HG02884 (cell line): ENCODE data around the gene ADIPOR2.
"Not testable (repeated sequence)": the region's sequence is repeated elsewhere in the genome, so short reads cannot be mapped to it uniquely, and the experiment has no call there.

Source experiments
- ATAC-seq: cut with Tn5 transposase; IDR thresholded peaks from one replicate; pipeline ENCODE4 v1.9.1; 2021; ENCODE audit warnings: mild to moderate bottlenecking, moderate library complexity; ENCODE audit not compliant: unreplicated experiment

The ADIPOR2 gene

DNA sequence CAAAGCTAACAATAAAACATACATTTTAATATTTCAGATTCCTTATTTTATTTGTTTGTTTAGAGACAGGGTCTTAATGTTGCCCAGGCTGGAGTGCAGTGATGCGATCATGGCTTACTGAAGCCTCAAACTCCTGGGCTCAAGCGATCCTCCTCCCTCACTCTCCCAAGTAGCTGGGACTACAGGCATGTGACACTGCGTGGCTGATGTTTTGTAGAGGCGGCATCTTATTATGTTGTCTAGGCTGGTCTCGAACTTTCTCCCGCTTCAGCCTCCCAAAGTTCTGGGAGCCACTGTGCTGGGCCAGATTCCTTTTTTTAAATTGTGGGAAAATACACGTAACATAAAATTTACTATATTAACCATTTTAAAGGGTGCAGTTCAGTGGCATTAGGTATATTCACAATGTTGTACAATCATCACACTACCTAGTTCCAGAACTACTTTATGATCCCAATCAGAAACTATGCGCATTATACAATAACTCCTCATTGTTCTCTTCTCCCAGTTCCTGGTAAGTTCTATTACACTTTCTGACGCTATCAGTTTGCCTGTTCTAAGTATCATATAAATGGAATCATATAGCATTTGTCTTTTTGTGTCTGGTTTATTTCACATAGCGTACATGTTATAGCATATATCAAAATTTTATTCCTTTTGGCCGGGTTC lies 40.3 kb downstream of the ADIPOR2 start:
- no peak for ATAC-seq

DNA sequence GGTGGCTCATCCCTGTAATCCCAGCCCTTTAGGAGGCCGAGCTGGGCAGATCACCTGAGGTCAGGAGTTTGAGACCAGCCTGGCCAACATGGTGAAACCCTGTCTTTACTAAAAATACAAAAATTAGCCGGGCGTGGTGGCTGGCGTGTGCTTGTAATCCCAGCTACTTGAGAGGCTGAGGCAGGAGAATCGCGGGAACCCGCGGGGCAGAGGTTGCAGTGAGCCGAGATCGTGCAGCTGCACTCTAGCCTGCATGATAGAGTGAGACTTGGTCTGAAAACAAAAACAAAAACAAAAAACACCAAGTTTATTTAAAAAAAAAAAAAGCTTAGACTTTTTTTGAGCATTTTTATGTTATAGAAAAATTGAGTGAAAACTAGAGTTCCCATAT lies 40.8 kb downstream of the ADIPOR2 start:
- ATAC-seq = not testable (repeated sequence)

DNA sequence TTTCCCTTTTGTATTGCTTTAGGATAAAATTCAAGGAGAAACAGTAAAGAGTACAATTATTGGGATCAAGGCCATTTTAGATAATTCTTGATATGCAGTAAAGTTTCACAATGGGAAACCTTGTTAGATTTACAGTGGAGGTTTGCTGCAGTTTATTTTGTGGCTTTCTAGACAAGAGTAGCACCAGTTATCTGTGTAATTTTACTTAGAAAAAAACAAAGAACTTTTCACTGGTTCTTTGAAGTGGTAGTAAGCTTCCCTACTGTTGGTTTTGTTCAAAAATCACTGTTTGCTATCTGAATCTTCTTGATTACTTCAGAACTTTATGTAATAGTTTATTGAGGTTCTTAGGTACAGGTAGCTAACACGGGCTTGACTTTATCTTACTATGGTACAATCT lies 42.0 kb downstream of the ADIPOR2 start:
- ATAC-seq = no peak

DNA sequence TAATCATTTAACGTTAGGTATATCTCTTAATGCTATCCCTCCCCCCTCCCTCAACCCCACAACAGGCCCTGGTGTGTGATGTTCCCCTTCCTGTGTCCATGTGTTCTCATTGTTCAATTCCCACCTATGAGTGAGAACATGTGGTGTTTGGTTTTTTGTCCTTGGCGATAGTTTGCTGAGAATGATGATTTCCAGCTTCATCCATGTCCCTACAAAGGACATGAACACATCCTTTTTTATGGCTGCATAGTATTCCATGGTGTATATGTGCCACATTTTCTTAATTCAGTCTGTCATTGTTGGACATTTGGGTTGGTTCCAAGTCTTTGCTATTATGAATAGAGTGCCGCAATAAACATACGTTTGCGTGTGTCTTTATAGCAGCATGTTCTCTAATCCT lies 42.8 kb downstream of the ADIPOR2 start:
- not testable (repeated sequence) for ATAC-seq

DNA sequence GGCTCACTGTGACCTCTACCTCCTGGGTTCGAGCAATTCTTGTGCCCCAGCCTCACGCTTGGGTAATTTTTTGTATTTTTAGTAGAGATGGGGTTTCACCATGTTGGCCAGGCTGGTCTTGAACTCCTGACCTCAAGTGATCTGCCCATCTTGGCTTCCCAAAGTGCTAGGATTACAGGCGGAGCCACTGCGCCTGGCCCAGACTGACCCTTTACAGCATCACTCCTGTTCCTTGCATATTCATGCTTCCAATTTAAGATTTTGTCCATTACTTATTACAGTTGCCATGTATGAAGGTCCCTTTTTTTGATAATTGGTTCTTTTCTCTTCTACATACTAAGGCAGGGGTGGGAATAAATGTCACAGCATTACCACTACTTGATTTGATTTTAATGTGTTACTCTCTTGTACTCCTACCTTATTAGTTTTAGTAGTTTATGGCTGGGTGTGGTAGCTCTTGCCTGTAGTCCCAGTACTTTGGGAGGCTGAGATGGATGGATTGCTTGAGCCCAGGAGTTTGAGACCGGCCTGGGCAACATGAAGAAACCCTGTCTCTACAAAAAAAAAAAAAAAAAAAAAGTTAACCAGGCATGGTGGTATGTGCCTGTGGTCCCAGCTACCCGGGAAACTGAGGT lies 46.9 kb downstream of the ADIPOR2 start:
- ATAC-seq = no peak

DNA sequence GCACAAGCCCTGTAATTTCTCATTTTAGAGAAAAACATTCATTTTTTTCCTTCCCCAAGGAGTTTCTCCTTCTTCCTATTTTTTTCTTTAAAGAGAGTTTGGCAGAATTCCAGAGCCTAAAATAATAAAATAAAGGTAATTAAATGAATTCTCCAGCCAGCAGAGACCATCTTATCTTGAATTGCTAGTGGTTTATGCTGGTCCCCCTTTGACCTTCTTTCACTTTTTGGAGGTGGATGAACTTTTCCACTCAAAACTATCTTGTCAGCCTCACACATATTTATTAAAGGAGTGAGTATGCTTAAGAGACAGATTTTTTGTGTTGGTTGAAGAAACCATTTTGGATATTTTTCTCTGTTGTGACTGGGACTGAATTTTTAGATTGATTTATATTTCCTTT lies 47.6 kb downstream of the ADIPOR2 start:
- ATAC-seq = no peak

DNA sequence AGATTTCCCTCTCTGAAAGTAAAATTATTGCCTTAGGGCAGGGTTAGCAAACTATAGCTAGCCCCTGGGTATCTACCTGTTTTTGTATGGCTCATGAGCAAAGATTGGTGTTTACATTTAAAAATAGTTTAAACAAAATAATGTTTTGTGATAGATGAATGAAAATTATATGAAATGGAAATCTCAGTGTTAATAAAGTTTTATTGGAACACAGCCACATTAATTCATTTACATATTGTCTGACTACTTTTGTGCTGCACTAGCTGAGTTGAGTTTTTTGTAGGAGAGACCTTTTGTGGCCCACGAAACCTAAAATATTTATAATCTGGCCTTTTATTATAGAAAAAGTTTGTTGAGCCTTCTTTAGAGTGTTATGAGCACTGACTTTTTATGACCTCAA lies 48.5 kb downstream of the ADIPOR2 start:
- no peak for ATAC-seq

DNA sequence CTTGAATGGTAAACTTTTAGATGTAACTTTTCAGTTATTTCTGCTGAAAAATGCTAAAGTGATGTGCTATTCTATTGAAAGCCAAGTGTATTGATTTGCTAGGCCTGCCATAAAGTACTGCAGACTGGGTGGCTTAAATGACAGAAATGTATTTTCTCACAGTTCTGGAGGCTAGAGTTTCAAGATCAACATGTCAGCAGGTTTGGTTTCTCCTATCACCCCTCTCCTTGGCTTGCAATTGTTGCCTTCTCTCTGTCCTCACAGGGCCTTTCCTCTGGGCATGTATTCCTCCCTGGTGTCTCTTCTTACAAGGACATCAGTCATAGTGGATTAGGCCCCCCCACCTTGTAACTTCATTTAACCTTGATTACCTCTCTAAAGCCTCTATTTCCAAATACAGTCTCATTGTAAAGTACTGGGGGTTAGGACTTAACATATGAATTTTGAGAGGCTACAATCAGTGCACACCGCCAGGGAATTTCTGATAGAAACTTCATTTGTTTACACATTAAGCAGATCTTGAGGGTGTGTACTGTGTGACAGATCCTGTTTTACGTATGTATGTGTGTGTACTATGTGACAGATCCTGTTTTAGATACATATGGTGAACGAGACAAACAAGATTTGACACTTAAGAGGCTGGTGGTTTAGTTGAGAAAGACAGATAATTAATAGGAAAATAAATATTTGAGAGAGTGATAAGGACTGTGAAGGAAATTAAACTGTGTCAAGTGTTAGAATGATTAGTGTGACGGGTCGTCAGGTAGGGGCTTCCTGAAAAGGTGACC lies 49.5 kb downstream of the ADIPOR2 start:
- ATAC-seq = no peak

DNA sequence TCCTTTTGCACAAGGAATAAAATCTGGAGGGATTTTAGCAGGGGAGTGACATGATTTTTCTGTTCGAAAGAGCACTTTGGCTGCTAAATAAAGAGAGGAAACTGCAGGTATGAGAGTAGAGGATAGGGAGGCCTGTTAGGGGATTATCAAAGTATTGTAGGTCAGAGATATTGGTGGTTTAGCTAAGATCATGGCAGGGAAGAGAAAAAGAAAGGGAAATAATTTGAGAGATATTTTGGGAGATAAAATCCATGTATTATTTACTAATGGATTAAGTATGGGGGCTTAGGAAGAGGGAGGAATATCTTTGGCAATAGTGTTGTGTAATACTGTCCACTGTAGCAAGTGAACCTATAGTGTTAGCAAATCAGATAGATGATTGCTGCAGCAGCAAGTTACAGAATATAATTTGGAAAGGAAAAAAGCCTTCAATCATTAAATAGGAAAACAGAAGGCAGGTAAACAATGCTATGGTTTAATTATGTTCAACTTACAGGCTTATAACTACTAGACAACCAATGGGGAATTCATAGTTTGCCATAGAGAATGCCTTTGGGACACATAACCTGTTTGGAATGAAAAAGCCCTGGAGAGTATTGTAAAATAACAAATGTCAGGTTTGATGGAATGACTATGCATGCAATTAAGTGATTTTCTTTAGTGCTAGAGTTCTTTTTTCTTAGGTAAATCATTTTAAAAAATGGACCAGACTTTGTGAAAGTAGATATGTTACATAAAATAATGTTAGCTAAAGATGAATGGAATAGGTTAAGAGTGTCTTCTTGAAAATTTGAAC lies 50.5 kb downstream of the ADIPOR2 start:
- no peak for ATAC-seq

DNA sequence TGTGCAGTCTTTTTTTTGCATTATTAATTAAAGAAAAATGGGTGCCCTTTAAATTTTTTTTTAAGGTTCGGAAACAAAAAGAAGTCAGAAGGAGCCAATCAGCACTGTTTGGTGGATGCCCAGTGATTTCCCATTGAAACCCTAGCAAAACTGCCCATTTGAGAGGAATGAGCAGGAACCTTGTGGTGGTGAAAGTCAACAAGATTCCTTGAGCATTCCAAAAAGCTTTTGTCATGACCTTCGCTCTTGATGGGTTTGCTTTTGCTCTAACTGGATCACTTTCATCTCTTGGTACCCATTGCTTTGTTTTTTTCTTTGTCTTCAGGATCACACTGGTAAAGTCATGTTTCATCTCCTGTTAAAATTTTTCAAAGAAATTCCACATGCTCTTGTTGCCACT lies 54.1 kb downstream of the ADIPOR2 start:
- no peak for ATAC-seq

DNA sequence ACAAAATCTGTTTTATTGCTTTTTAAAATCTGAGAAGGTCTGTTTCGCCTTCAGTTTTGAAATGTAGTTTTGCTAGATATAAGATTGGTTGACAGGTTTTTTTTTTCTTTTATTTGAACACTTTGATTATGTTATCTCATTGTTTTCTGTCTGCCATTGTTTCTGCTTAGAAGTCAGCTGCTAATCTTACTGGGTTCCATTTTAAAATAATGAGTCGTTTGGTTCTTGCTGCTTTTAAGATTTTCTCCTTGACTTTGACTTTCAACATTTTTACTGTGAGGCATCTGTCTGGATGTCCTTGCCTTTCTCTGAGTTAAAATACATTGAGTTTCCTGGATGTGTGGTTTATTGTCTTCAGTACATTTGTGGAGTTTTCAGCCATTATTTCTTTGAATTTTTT lies 56.7 kb downstream of the ADIPOR2 start:
- no peak for ATAC-seq

DNA sequence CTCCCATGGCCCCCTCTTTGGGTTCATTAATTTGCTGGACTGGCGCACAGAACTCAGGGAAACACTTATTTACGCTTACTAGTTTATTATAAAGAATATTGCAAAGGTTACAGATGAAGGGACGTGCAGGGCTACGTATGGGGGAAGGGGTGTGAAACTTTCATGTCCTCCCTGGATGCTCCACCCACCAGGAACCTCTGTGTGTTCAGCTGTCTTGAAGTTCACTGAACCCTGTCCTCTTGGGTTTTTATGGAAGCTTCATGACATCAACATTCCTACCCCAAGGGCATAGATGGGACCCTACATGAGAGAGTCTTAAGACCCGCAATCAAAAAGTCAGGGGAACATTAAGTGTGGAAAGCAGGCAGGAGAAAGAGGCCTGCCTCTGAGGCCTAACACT lies 58.1 kb downstream of the ADIPOR2 start:
- no peak for ATAC-seq

DNA sequence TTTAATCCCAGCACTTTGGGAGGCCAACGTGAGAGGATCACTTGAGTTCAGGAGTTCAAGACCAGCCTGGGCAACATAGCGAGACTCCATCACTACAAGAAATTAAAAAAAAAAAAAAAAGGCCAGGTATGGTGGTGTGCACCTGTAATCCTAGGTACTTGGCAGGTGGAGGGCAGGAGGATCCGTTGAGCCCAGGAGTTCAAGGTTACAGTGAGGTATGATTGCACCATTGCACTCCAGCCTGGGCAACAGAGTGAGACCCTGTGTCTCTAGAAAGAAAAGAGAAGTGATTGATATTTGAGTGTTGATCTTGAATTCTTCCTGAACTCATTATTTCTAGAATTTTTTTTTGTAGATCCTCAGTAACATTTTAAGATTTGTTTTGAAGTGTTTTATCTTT lies 59.4 kb downstream of the ADIPOR2 start:
- no peak for ATAC-seq

DNA sequence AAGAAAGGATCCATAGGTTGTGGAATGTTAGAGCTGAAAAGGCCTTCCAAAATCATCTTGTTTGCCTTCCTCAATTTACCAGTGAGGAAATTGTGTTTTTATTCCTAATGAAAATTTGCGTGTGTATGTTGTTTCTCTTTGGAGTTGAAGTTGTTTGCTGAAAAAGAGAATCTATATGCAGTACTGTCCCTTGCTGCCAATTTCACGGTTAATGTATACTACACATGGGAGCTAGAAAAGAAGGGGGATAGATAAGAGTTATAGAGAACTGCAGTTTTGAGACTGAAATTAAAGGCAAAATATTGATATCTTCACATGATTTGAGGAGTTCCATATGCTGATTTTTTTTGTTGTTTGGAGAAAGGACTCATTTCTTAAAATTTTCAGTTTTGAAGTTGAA lies 67.5 kb downstream of the ADIPOR2 start:
- no peak for ATAC-seq

DNA sequence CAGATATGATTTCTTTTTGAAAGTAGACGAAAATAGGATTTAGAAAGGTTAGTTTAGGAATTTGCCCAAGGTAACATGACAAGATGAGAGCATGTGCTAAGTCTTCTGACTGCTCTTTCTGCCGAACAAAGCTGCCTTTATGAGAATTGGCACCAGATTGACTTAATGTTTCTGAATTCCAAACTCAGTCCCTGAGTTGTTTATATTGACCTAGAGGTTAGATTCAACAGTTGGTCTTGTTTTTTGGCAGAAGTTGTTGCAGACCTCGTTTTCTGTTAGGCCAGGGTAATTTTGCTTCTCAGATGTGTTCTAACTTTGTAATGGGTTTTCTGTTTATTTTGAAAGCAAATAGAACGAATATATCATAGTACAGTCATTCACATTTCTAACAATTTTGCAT lies 68.0 kb downstream of the ADIPOR2 start:
- no peak for ATAC-seq

DNA sequence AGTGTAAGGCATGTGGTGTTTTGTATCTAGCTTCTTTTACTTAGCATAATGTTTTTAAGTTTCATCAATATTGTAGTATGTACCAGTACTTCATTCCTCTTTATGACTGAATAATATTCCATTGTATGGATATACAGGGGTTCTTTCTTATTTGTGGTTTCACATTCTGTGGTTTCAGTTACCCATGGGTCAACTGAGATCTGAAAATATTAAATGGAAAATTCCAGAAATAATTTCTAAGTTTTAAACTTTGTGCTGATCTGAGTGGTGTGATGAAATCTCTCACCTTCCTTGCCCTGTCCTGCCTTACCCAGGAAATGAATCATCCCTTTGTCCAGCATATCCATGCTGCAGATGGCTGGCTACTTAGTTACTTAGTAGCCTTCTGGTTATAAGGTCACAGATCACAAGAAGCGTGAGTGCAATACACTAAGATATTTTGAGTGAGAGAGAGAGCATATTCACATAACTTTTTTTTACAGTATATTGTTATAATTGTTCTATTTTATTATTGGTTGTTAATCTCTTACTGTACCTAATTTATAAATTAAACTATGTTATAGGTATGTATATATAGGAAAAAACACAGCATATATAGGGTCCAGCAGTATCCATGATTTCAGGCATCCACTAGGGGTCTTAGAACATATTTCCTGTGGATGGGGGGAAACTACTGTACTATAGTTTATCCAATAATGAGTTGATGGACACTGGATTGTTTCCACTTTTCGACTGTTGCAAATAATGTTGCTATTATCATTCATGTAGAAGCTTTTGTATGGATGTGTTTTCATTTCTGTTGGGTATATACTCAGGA lies 69.9 kb downstream of the ADIPOR2 start:
- no peak for ATAC-seq

DNA sequence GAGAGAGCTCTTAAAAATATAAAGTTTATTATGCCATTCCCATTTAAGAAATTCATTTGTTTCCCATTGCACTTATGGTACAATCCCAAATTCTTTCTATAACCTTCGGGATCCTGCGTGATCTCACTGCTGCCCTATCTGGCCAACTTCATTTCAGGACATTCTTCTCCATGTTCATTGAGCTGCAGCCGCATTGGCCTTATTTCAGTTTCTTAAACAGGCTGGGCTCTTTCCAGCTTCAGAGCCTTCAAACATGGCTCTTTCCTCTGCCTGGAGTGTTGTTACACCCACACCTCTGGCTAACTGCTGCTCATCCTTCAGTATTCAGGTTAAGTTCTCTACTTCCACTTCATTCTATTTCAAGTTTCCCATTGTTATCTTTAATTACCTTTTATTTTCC lies 71.0 kb downstream of the ADIPOR2 start:
- ATAC-seq = no peak

DNA sequence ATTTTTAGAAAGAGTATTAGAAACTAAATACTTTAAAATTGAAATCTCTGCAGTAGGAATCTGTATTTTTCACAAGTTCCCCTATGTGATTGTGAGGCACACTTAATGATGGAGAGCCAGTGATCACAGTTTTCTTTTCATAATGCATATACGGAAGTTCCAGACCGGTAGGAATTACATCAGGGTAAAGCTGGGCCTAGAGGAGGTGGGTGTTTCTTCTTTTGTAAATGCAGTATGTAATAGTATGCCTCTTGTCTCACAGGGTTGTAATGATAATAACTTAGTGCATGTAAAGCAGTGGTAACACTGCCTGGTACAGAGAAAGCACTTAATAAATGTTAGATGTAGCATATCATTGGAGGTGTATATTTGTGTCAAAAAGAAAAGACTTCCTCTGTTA lies 72.3 kb downstream of the ADIPOR2 start:
- ATAC-seq = no peak

DNA sequence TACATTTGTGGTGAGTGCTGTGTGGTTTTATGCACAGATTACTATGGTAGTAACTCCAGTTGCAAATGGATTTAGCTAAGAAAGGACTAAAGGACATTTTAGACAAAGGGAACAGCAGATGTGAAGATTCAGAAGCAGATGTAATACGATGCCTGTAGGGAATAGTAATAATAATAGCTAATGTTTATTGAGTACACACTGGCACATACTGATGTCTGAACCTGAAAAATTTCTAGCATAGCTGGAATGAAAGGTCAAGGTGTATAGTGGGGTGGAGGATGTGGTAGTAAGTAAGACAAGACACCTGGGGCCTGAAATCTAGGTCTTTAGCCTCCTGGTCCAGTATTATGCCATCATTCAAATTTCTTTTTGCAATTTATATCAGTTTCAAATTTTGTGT lies 75.2 kb downstream of the ADIPOR2 start:
- ATAC-seq = no peak

DNA sequence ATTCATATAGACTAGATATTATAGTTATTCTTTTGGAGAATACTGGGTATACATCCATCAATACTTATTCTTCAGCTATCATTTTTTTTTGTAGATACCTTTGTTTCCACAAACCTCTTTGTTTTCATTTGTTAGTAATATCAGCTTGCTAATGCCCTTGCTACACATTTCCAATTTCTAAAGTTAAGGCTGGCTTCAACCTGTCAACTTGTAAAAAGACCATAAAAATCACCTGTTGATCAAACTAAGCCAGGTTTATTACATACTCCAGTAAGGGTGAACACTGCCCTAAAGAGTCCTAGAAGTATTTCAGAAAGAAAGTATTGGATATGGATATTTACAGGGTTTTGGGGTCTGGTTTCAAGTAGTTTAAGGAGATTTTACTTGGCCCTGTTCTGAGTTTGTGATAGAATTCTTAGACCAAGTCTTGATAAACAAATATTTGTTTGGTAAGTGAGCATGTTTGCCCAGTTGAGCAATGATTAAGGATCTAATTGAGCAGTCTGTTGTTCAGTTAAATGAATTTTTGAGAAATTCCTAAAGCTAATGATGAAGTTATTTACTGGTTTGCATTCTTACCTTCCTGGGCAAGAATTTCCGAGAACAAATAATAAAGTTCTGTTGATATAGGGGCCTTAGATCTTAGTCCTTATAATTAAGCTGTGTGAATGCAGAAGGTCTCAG lies 76.7 kb downstream of the ADIPOR2 start:
- ATAC-seq = no peak
